HG03432 (cell line): ENCODE measurements around the gene ADCY1.
A peak's percentile ranks its signal among the peaks of the same experiment; 100 is the strongest.

Source experiments
- ATAC-seq: cut with Tn5 transposase; IDR thresholded peaks from one replicate; pipeline ENCODE4 v1.9.1; 2021; ENCODE audit warnings: mild to moderate bottlenecking, moderate library complexity; ENCODE audit not compliant: unreplicated experiment

The ADCY1 gene

GRCh38 chr7:45573661-45574415, at the start of gene ADCY1:
Gene ADCY1 (plus strand): TSS chr7:45574368. CDS start chr7:45574544, 176 bp downstream.
- peak; percentile 51 for ATAC-seq

GRCh38 chr7:45524445-45524844, 49.7 kb upstream of the ADCY1 start:
- no peak for ATAC-seq

- ATAC-seq, result no peak
Measured at GRCh38 chr7:45525057-45525456, 49.1 kb upstream of the ADCY1 start.

- no peak for ATAC-seq
Measured at GRCh38 chr7:45543473-45543872, 30.7 kb upstream of the ADCY1 start.

GRCh38 chr7:45545105-45545710, 29.0 kb upstream of the ADCY1 start:
- ATAC-seq, result peak; percentile 42

GRCh38 chr7:45548917-45549316, 25.3 kb upstream of the ADCY1 start:
- ATAC-seq, result peak; percentile 72

- ATAC-seq, result no peak
Measured at GRCh38 chr7:45563401-45563800, 10.8 kb upstream of the ADCY1 start.

GRCh38 chr7:45563941-45564461, 10.2 kb upstream of the ADCY1 start:
- no peak for ATAC-seq

GRCh38 chr7:45564485-45564884, 9.7 kb upstream of the ADCY1 start:
- ATAC-seq, result no peak

GRCh38 chr7:45564886-45565455, 9.2 kb upstream of the ADCY1 start:
- ATAC-seq, result no peak

- ATAC-seq, result no peak
Measured at GRCh38 chr7:45566386-45566785, 7.8 kb upstream of the ADCY1 start.

GRCh38 chr7:45566961-45567360, 7.2 kb upstream of the ADCY1 start:
- ATAC-seq, result no peak

- no peak for ATAC-seq
Measured at GRCh38 chr7:45567713-45568112, 6.5 kb upstream of the ADCY1 start.

- no peak for ATAC-seq
Measured at GRCh38 chr7:45568536-45569289, 5.5 kb upstream of the ADCY1 start.

GRCh38 chr7:45569290-45569685, 4.9 kb upstream of the ADCY1 start:
- no peak for ATAC-seq

GRCh38 chr7:45570797-45571196, 3.4 kb upstream of the ADCY1 start:
- no peak for ATAC-seq

- ATAC-seq, result no peak
Measured at GRCh38 chr7:45573204-45573603, 964 bp upstream of the ADCY1 start.

GRCh38 chr7:45574416-45574668, 174 bp downstream of the ADCY1 start:
- no peak for ATAC-seq

- ATAC-seq, result peak; percentile 60
Measured at GRCh38 chr7:45574669-45575500, 717 bp downstream of the ADCY1 start.

GRCh38 chr7:45575501-45576248, 1.5 kb downstream of the ADCY1 start:
- ATAC-seq, result no peak
